ENCODE measurements around the gene CDCP1. TPM values are rescaled to one million over a fixed set of nuclear protein-coding genes. Genes with fewer than 3 reads are reported as not detected.

Gene CDCP1
- total and polyA plus RNA-seq, 10 donors, result 0.15 to 3.6 (median 2.1) TPM

GRCh38 chr3:45100981-45101407 is 45.2 kb downstream of the CDCP1 start:
- 64 to 79% (median 73%) methylated on average over 3 of the region's 3 CpGs for WGBS, 5 donors
- H3K36me3 ChIP-seq, result no peaks in the 10 kb centered on the region
- peaks cover 0 to 5% (median 0%) of the 10 kb centered on the region in 8 donors for H3K9me3 ChIP-seq
- intact Hi-C loops (cut with DNase I; ENCODE audit: low total_unique reads), result no loop called here
- H3K27me3 ChIP-seq (replicated peaks in 1 of 7), result peaks cover 0 to 28% (median 0%) of the 10 kb centered on the region in 7 donors
- H3K27ac ChIP-seq, result no peak overlapping the region
- H3K4me3 ChIP-seq, result no peak overlapping the region
- no peak for DNase-seq
- peaks cover 0 to 22% (median 2%) of the 10 kb centered on the region in 6 donors for H3K4me1 ChIP-seq
- TF ChIP-seq POLR2A (IDR thresholded peaks at IDR 0.05) (no peak), POLR2AphosphoS5 (IDR thresholded peaks at IDR 0.05) (no peak), CTCF (IDR thresholded peaks at IDR 0.05 in 8 of 11, conservative IDR thresholded peaks at IDR 0.05 in 3 of 11) (no peak)

- H3K4me1 ChIP-seq, result peaks cover 0 to 11% (median 0%) of the 10 kb centered on the region in 6 donors
- no peak overlapping the region for H3K27ac ChIP-seq
- no peak for DNase-seq
- no peak overlapping the region for H3K4me3 ChIP-seq
- peaks cover 0 to under 1% (median 0%) of the 10 kb centered on the region in 8 donors for H3K9me3 ChIP-seq
- WGBS, 5 donors, result 60 to 85% (median 69%) methylated on average over 5 of the region's 5 CpGs
- H3K27me3 ChIP-seq (replicated peaks in 1 of 7), result peaks cover 0 to 30% (median 0%) of the 10 kb centered on the region in 7 donors
- TF ChIP-seq POLR2A (IDR thresholded peaks at IDR 0.05), result no peak
- no peak for TF ChIP-seq POLR2AphosphoS5 (IDR thresholded peaks at IDR 0.05)
- no peaks in the 10 kb centered on the region for H3K36me3 ChIP-seq
- intact Hi-C loops (cut with DNase I; ENCODE audit: low total_unique reads), result no loop called here
Measured at GRCh38 chr3:45098310-45098709, 47.9 kb downstream of the CDCP1 start.

GRCh38 chr3:45097296-45097883 is 48.8 kb downstream of the CDCP1 start:
- WGBS, 5 donors, result 67 to 78% (median 74%) methylated on average over 6 of the region's 6 CpGs
- Histone ChIP-seq H3K36me3 (no peaks in the 10 kb centered on the region), H3K27ac (no peak overlapping the region), H3K4me1 (peaks cover 0 to 11% (median 0%) of the 10 kb centered on the region in 6 donors), H3K4me3 (no peak overlapping the region), H3K9me3 (no peaks in the 10 kb centered on the region), H3K27me3 (replicated peaks in 1 of 7) (peaks cover 0 to 32% (median 0%) of the 10 kb centered on the region in 7 donors)
- no peak for DNase-seq
- TF ChIP-seq POLR2A (IDR thresholded peaks at IDR 0.05) (no peak), CTCF (IDR thresholded peaks at IDR 0.05 in 8 of 11, conservative IDR thresholded peaks at IDR 0.05 in 3 of 11) (no peak), POLR2AphosphoS5 (IDR thresholded peaks at IDR 0.05) (no peak)
- intact Hi-C loops (cut with DNase I; ENCODE audit: low total_unique reads), result no loop called here

GRCh38 chr3:45095916-45096526 is 50.2 kb downstream of the CDCP1 start:
- DNase-seq, result no peak
- Histone ChIP-seq H3K4me1 (peaks cover 0 to 8% (median 0%) of the 10 kb centered on the region in 6 donors), H3K27me3 (replicated peaks in 1 of 7) (peaks cover 0 to 21% (median 0%) of the 10 kb centered on the region in 7 donors), H3K27ac (no peak overlapping the region), H3K36me3 (no peaks in the 10 kb centered on the region), H3K4me3 (no peak overlapping the region), H3K9me3 (peaks cover 0 to under 1% (median 0%) of the 10 kb centered on the region in 8 donors)
- WGBS, 5 donors, result 76 to 84% (median 80%) methylated on average over 7 of the region's 7 CpGs
- no peak for TF ChIP-seq POLR2A (IDR thresholded peaks at IDR 0.05)
- no peak for TF ChIP-seq CTCF (IDR thresholded peaks at IDR 0.05 in 8 of 11, conservative IDR thresholded peaks at IDR 0.05 in 3 of 11)
- TF ChIP-seq POLR2AphosphoS5 (IDR thresholded peaks at IDR 0.05), result no peak
- intact Hi-C loops (cut with DNase I; ENCODE audit: low total_unique reads), result no loop called here

Measured in spleen (tissue), 11 donors.